ENCODE measurements around the gene PRH2.

PRH2 gene

DNA sequence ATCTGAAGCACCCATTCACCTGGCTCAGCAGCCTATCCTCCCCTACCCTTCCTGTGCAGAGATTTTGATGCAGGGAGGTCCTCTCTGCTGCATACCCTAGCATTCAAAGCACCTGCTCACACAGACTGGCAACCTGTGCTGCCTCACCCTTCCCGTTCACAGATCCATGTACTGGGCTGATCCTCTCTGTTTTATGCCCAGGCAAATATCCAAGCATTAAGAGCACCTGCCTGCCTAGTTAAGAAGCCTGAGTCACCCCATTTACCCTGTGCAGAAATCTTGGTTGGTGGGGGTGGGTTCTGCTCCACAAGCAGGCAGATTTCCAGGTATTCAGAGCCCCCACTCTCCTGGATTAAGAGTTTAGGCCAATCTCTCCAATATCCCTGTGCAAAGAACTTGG is 28.1 kb upstream of the PRH2 start:
- DNase-seq (ENCODE audit: low spot score): no peak
- in situ Hi-C loops (cut with MboI; ENCODE audit: low sequenced_read_pairs, unreplicated experiment): no loop called here
- TF ChIP-seq CTCF (IDR thresholded peaks at IDR 0.05; ENCODE audit: borderline replicate concordance, control extremely low read depth, extremely low read depth, insufficient read depth, missing control alignments): no peak

DNA sequence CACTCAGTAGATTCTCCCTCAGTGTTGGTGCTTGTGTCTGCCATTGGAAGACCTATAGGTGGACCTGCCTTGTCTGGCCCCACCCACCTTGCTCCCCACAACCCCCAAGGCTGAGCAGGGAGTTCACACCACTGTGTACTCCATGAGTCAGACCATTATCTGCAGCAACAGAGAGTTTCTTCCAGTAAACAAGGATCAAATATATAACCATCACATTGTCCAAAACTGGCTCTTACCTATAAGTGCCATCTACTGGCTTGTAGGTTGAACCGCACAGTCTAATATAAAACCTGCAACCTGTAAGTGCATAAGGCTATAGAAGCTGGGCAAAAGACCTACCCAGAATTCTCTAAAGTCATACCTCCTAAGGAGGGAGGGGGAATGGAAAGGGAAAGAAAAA is 27.6 kb upstream of the PRH2 start:
- TF ChIP-seq CTCF (IDR thresholded peaks at IDR 0.05; ENCODE audit: borderline replicate concordance, control extremely low read depth, extremely low read depth, insufficient read depth, missing control alignments): no peak
- in situ Hi-C loops (cut with MboI; ENCODE audit: low sequenced_read_pairs, unreplicated experiment): no loop called here
- DNase-seq (ENCODE audit: low spot score): no peak

- TF ChIP-seq CTCF (IDR thresholded peaks at IDR 0.05; ENCODE audit: borderline replicate concordance, control extremely low read depth, extremely low read depth, insufficient read depth, missing control alignments): no peak
- no peak for DNase-seq (ENCODE audit: low spot score)
- in situ Hi-C loops (cut with MboI; ENCODE audit: low sequenced_read_pairs, unreplicated experiment): no loop called here
These were observed 24.4 kb upstream of the PRH2 start for GRCh38 chr12:10904686-10905085.

DNA sequence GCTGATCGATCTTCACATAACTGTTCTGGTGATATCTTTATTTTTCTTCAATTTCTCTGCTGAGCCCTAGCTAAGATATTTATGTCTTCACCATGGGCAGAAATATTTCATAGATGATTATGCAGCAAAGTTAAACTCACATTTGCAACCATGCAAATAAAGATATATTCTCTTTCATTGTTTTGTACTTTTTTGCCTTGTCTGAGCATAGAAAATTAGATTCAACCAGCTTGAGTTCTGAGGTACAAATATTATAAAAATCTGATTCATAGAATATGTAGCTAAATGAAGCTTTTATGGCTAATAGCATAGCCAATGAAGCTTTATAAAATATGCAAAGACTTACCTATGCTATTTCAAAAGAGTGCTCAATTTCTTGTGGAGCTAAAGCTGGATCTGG is 19.6 kb upstream of the PRH2 start, which contains the start of gene TAS2R13:
Gene TAS2R13, minus strand, starts transcription at position 101 of the 400 bp plus-strand sequence. CDS start 264 bp downstream, outside the sequence.
- in situ Hi-C loops (cut with MboI; ENCODE audit: low sequenced_read_pairs, unreplicated experiment): no loop called here
- no peak for DNase-seq (ENCODE audit: low spot score)
- TF ChIP-seq CTCF (IDR thresholded peaks at IDR 0.05; ENCODE audit: borderline replicate concordance, control extremely low read depth, extremely low read depth, insufficient read depth, missing control alignments): no peak

DNA sequence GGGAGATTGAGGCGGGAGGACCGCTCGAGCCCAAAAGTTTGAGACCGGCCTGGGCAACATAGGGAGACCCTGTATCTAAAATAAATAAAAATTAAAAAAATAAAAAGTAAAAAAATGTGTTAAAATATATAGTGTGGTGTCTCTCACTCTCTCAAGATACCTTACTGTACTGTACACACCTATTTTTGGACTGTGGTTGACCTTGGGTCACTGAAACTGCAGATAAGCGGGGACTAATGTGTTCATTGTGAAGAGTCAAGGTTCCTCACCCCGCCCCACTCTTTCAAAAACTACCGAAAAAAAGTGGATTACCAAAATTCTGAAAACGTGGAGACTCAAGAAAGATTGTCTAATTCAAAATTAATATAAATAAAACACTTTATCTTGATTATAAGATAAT is 18.7 kb upstream of the PRH2 start:
- DNase-seq (ENCODE audit: low spot score): no peak
- no peak for TF ChIP-seq CTCF (IDR thresholded peaks at IDR 0.05; ENCODE audit: borderline replicate concordance, control extremely low read depth, extremely low read depth, insufficient read depth, missing control alignments)
- in situ Hi-C loops (cut with MboI; ENCODE audit: low sequenced_read_pairs, unreplicated experiment): no loop called here

DNA sequence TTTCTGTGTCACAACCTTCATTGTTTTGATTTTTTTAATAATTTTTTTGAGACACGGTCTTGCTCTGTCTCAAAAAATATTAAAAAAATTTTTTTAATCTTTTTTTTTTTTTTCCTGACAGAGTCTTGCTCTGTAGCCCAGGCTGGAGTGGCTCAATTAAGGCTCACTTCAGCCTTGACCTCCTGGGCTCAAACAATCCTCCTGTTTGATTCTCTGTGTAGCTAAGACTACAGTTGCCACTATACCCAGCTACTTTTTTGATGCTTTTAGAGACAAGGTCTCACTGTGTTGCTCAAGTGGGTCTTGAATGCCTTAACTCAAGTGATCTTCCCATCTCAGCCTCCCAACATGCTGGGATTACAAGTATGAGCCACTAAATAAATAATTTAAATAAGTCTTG is 9.2 kb upstream of the PRH2 start:
- TF ChIP-seq CTCF (IDR thresholded peaks at IDR 0.05; ENCODE audit: borderline replicate concordance, control extremely low read depth, extremely low read depth, insufficient read depth, missing control alignments): no peak
- no peak for DNase-seq (ENCODE audit: low spot score)
- in situ Hi-C loops (cut with MboI; ENCODE audit: low sequenced_read_pairs, unreplicated experiment): no loop called here

DNA sequence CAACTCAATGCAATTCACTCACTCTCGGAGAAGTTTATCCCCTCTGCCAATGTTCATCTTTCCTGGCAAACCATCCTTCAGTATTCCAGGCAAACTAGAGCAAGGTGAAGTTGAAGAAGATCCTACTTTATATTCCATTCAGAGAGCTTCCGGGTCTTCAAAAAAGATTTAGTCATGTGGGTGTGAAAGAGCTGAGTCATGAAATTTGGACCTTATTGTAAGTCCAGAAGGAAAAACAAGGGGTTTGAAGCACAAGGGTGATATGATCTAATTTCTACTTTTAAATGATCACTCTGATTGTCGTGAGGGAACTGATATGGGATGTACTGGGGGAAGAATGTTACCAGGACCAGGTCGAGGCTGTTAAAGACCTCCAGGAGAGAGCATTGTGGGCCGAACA is 2.8 kb upstream of the PRH2 start:
- in situ Hi-C loops (cut with MboI; ENCODE audit: low sequenced_read_pairs, unreplicated experiment): no loop called here
- no peak for DNase-seq (ENCODE audit: low spot score)
- no peak for TF ChIP-seq CTCF (IDR thresholded peaks at IDR 0.05; ENCODE audit: borderline replicate concordance, control extremely low read depth, extremely low read depth, insufficient read depth, missing control alignments)

Measured in GM13976 (cell line).